Naive thymus-derived CD8-positive, alpha-beta T cell (primary cell): Measurements from ENCODE around the gene PCDHA1. TPM values are rescaled to one million over a fixed set of nuclear protein-coding genes. Genes with fewer than 3 reads are reported as not detected.

Experiments
- ATAC-seq, 2 donors: fragments of 150-1000 bp; cut with Tn5 transposase in 1 of 2; sonication (Bioruptor Pico), chemical (Tn5 transposase) in 1 of 2; 1 replicate in 1 of 2; 2 replicates in 1 of 2; pipeline ENCODE4 v1.10.0; 2021; ENCODE audit warnings: mild to moderate bottlenecking in 2 of 2, moderate library complexity in 2 of 2
- POLR2A ChIA-PET: fragments of 350-600 bp; sonication (Branson Sonifier 250); formaldehyde crosslinking; loops from one replicate; lab custom pipeline; 2021; ENCODE audit warnings: antibody characterized with exemption; lab: Charles Lee
- DNase-seq, 10 donors: peaks; one replicate each; pipeline versions ENCODE4 v3.0.0 to v3.0.0-alpha.2; 2020 to 2022
- H3K27ac Mint-ChIP-seq, 10 donors: one replicate each; pipeline ENCODE4 v1.8.0; 2020 to 2022; ENCODE audit warnings: mild to moderate bottlenecking in 10 of 10, mixed read lengths in 10 of 10, moderate library complexity in 4 of 10, inconsistent platforms in 1 of 10
- H3K27me3 Mint-ChIP-seq, 5 donors: one replicate each; pipeline ENCODE4 v1.8.0; 2021 to 2022; ENCODE audit warnings: mixed read lengths in 5 of 5
- H3K36me3 Mint-ChIP-seq, 3 donors: one replicate each; pipeline ENCODE4 v1.8.0; 2020 to 2022; ENCODE audit warnings: mixed read lengths in 3 of 3, mild to moderate bottlenecking in 2 of 3, inconsistent platforms in 1 of 3
- H3K4me1 Mint-ChIP-seq, 4 donors: one replicate each; pipeline ENCODE4 v1.8.0; 2021 to 2022; ENCODE audit warnings: mixed read lengths in 4 of 4
- H3K4me3 Mint-ChIP-seq, 10 donors: one replicate each; pipeline ENCODE4 v1.8.0; 2020 to 2022; ENCODE audit warnings: mild to moderate bottlenecking in 10 of 10, mixed read lengths in 10 of 10, moderate library complexity in 6 of 10, inconsistent platforms in 1 of 10
- H3K9me3 Mint-ChIP-seq, 9 donors: one replicate each; pipeline ENCODE4 v1.8.0; 2020 to 2022; ENCODE audit warnings: mixed read lengths in 9 of 9, mild to moderate bottlenecking in 3 of 9, inconsistent platforms in 1 of 9, moderate library complexity in 1 of 9
- polyA plus RNA-seq, 3 donors: library from polyadenylated mRNA; unstranded; fragments of 300-500 nt; fragmentation: Illumina TruSeq; gene quantifications; one replicate each; pipeline ENCODE4 v1.2.3, GENCODE V29; 2021
- total RNA-seq, 8 experiments: library from RNA in 2 of 8; stranded (reverse) in 2 of 8; gene quantifications; one replicate each; pipeline ENCODE4 v1.2.3 and lab custom pipeline; 2021 to 2026

Gene PCDHA1
- total and polyA plus RNA-seq, 5 experiments from 2014 or later = not detected

GRCh38 chr5:140998921-140999410, 213.0 kb downstream of the PCDHA1 start:
- Mint-ChIP-seq H3K27me3 (peaks cover 20 to 45% (median 37%) of the 10 kb centered on the region in 5 donors), H3K9me3 (peaks cover 0 to 3% (median 0%) of the 10 kb centered on the region in 9 donors), H3K27ac (no peak overlapping the region), H3K4me1 (peaks cover 5 to 16% (median 9%) of the 10 kb centered on the region in 4 donors), H3K4me3 (no peak overlapping the region), H3K36me3 (peaks cover 0 to 3% (median 0%) of the 10 kb centered on the region in 3 donors)
- DNase-seq (no peak), ATAC-seq (no peak)
- POLR2A ChIA-PET = no interaction called here

- Mint-ChIP-seq H3K4me1 (peaks cover 5 to 16% (median 9%) of the 10 kb centered on the region in 4 donors), H3K4me3 (peak overlapping the region in 8 of 10 donors; percentile 12 to 67 (median 44)), H3K27me3 (peaks cover 28 to 63% (median 39%) of the 10 kb centered on the region in 5 donors), H3K27ac (peak overlapping the region in 1 of 10 donors; percentile 59), H3K9me3 (peaks cover 0 to 6% (median 2%) of the 10 kb centered on the region in 9 donors), H3K36me3 (peaks cover 0 to 3% (median 0%) of the 10 kb centered on the region in 3 donors)
- POLR2A ChIA-PET = no interaction called here
- DNase-seq = no peak
- ATAC-seq = no peak
Observed at GRCh38 chr5:141001446-141001843, 215.5 kb downstream of the PCDHA1 start.

GRCh38 chr5:141001844-141002604, 216.1 kb downstream of the PCDHA1 start:
- Mint-ChIP-seq H3K9me3 (peaks cover 0 to 11% (median 3%) of the 10 kb centered on the region in 9 donors), H3K36me3 (peaks cover 0 to 7% (median 0%) of the 10 kb centered on the region in 3 donors), H3K27me3 (peaks cover 30 to 69% (median 45%) of the 10 kb centered on the region in 5 donors), H3K4me3 (peak overlapping the region in 8 of 10 donors; percentile 12 to 67 (median 44)), H3K4me1 (peaks cover 5 to 16% (median 9%) of the 10 kb centered on the region in 4 donors), H3K27ac (peak overlapping the region in 1 of 10 donors; percentile 59)
- ATAC-seq (no peak), DNase-seq (no peak)
- POLR2A ChIA-PET = no interaction called here

GRCh38 chr5:141002605-141002965, 216.6 kb downstream of the PCDHA1 start:
- Mint-ChIP-seq H3K4me3 (no peak overlapping the region), H3K36me3 (peaks cover 0 to 7% (median 0%) of the 10 kb centered on the region in 3 donors), H3K4me1 (peaks cover 5 to 16% (median 9%) of the 10 kb centered on the region in 4 donors), H3K9me3 (peaks cover 0 to 12% (median 2%) of the 10 kb centered on the region in 9 donors), H3K27me3 (peaks cover 30 to 75% (median 47%) of the 10 kb centered on the region in 5 donors), H3K27ac (no peak overlapping the region)
- POLR2A ChIA-PET = no interaction called here
- ATAC-seq (no peak), DNase-seq (no peak)

- Mint-ChIP-seq H3K27ac (no peak overlapping the region), H3K27me3 (peaks cover 30 to 79% (median 47%) of the 10 kb centered on the region in 5 donors), H3K4me1 (peaks cover 5 to 16% (median 9%) of the 10 kb centered on the region in 4 donors), H3K4me3 (no peak overlapping the region), H3K36me3 (peaks cover 0 to 7% (median 0%) of the 10 kb centered on the region in 3 donors), H3K9me3 (peaks cover 0 to 12% (median 2%) of the 10 kb centered on the region in 9 donors)
- ATAC-seq = no peak
- DNase-seq = no peak
- POLR2A ChIA-PET = no interaction called here
Observed at GRCh38 chr5:141003031-141003430, 217.1 kb downstream of the PCDHA1 start.

- no peak overlapping the region for H3K27ac Mint-ChIP-seq
- ATAC-seq (no peak), DNase-seq (no peak)
- H3K27me3 Mint-ChIP-seq = peaks cover 30 to 83% (median 47%) of the 10 kb centered on the region in 5 donors
- H3K9me3 Mint-ChIP-seq = peaks cover 0 to 12% (median 2%) of the 10 kb centered on the region in 9 donors
- peaks cover 5 to 16% (median 9%) of the 10 kb centered on the region in 4 donors for H3K4me1 Mint-ChIP-seq
- H3K4me3 Mint-ChIP-seq = no peak overlapping the region
- POLR2A ChIA-PET = no interaction called here
- peaks cover 0 to 7% (median 0%) of the 10 kb centered on the region in 3 donors for H3K36me3 Mint-ChIP-seq
Observed at GRCh38 chr5:141003791-141004611, 218.1 kb downstream of the PCDHA1 start.

GRCh38 chr5:141007791-141008190, 221.9 kb downstream of the PCDHA1 start:
- Mint-ChIP-seq H3K27ac (no peak overlapping the region), H3K36me3 (peaks cover 0 to 4% (median 0%) of the 10 kb centered on the region in 3 donors), H3K4me1 (peaks cover 0 to 3% (median 0%) of the 10 kb centered on the region in 4 donors), H3K9me3 (peaks cover 0 to 12% (median 6%) of the 10 kb centered on the region in 9 donors), H3K4me3 (no peak overlapping the region), H3K27me3 (peaks cover 14 to 61% (median 26%) of the 10 kb centered on the region in 5 donors)
- no peak for ATAC-seq
- POLR2A ChIA-PET = no interaction called here
- DNase-seq = no peak

- peaks cover 0 to 12% (median 6%) of the 10 kb centered on the region in 9 donors for H3K9me3 Mint-ChIP-seq
- H3K27ac Mint-ChIP-seq = no peak overlapping the region
- H3K36me3 Mint-ChIP-seq = peaks cover 0 to 4% (median 0%) of the 10 kb centered on the region in 3 donors
- ATAC-seq = no peak
- POLR2A ChIA-PET = no interaction called here
- H3K4me3 Mint-ChIP-seq = no peak overlapping the region
- no peak for DNase-seq
- peaks cover 0 to 3% (median 0%) of the 10 kb centered on the region in 4 donors for H3K4me1 Mint-ChIP-seq
- H3K27me3 Mint-ChIP-seq = peaks cover 8 to 39% (median 18%) of the 10 kb centered on the region in 5 donors
Observed at GRCh38 chr5:141010047-141010793, 224.3 kb downstream of the PCDHA1 start.

- DNase-seq = no peak
Observed at GRCh38 chr5:141017943-141018342, 232.0 kb downstream of the PCDHA1 start.

GRCh38 chr5:141022384-141022783, 236.4 kb downstream of the PCDHA1 start:
- ATAC-seq (no peak), DNase-seq (no peak)
- Mint-ChIP-seq H3K27ac (no peak overlapping the region), H3K4me3 (no peak overlapping the region), H3K27me3 (peaks cover 0 to 4% (median 0%) of the 10 kb centered on the region in 5 donors), H3K9me3 (peaks cover 0 to 22% (median 6%) of the 10 kb centered on the region in 9 donors), H3K4me1 (no peaks in the 10 kb centered on the region), H3K36me3 (peaks cover 0 to 6% (median 0%) of the 10 kb centered on the region in 3 donors)
- POLR2A ChIA-PET = no interaction called here

More at GRCh38 chr5:141017943-141018342, 232.0 kb downstream of the PCDHA1 start:
- no peak for ATAC-seq
- Mint-ChIP-seq H3K4me3 (no peak overlapping the region), H3K9me3 (peaks cover 0 to 9% (median 0%) of the 10 kb centered on the region in 9 donors), H3K36me3 (no peaks in the 10 kb centered on the region), H3K4me1 (no peaks in the 10 kb centered on the region), H3K27ac (no peak overlapping the region), H3K27me3 (peaks cover 0 to 4% (median 0%) of the 10 kb centered on the region in 5 donors)
- POLR2A ChIA-PET = no interaction called here

- Mint-ChIP-seq H3K9me3 (peaks cover 0 to 4% (median 0%) of the 10 kb centered on the region in 9 donors), H3K27ac (no peak overlapping the region), H3K36me3 (no peaks in the 10 kb centered on the region), H3K4me3 (no peak overlapping the region), H3K4me1 (no peaks in the 10 kb centered on the region), H3K27me3 (peaks cover 0 to 11% (median 4%) of the 10 kb centered on the region in 5 donors)
- POLR2A ChIA-PET = no interaction called here
- no peak for DNase-seq
- ATAC-seq = no peak
Observed at GRCh38 chr5:141031006-141031405, 245.1 kb downstream of the PCDHA1 start.

- no peak for DNase-seq
- peaks cover 0 to 21% (median 6%) of the 10 kb centered on the region in 5 donors for H3K27me3 Mint-ChIP-seq
- no peak overlapping the region for H3K27ac Mint-ChIP-seq
- H3K9me3 Mint-ChIP-seq = peaks cover 0 to 11% (median 2%) of the 10 kb centered on the region in 9 donors
- no peak for ATAC-seq
- H3K4me1 Mint-ChIP-seq = no peaks in the 10 kb centered on the region
- H3K4me3 Mint-ChIP-seq = no peak overlapping the region
- POLR2A ChIA-PET = no interaction called here
- H3K36me3 Mint-ChIP-seq = no peaks in the 10 kb centered on the region
Observed at GRCh38 chr5:141032626-141033025, 246.7 kb downstream of the PCDHA1 start.
